Smooth muscle cell of the coronary artery (primary cell): ENCODE results near the gene EMC8. TPM values are rescaled to one million over a fixed set of nuclear protein-coding genes. Genes with fewer than 3 reads are reported as not detected.

Experiments
- total RNA-seq: library from RNA; depleted of rRNA; stranded (reverse); fragments of >200 nt; gene quantifications from 2 replicates; pipeline ENCODE4 v1.2.3, GENCODE V29; 2014; ENCODE audit warnings: low replicate concordance

The EMC8 gene
- total RNA-seq: 21.1 and 29.8 TPM in 2 replicates

GRCh38 chr16:85799497-85800320, at the start of gene EMC8, which contains the start of gene COX4I1:
Gene EMC8, minus strand, starts transcription at chr16:85799544. Its CDS starts 249 bp downstream, at chr16:85799295.
Gene COX4I1, plus strand, starts transcription at chr16:85799695. Its CDS starts 1,511 bp downstream, at chr16:85801206.

GRCh38 chr16:85750827-85751697, 48.3 kb downstream of the EMC8 start, which contains the start of gene C16orf74:
Gene C16orf74, minus strand, starts transcription at chr16:85751096. Its CDS starts 15,879 bp downstream, at chr16:85735217.

Other genes with a start within 250 kb of the EMC8 start
- 11.8 and 14.5 TPM in 2 replicates for gene GSE1, start 186.2 kb downstream of the EMC8 start, total RNA-seq
- 0.47 and 3.2 TPM in 2 replicates for gene GINS2, start 110.6 kb downstream of the EMC8 start, total RNA-seq
- gene C16orf74, start 48.4 kb downstream of the EMC8 start, total RNA-seq: 0.82 and 6.0 TPM in 2 replicates
- 582 and 772 TPM in 2 replicates for gene COX4I1, start 151 bp upstream of the EMC8 start, total RNA-seq
- not detected in 2 replicates for gene IRF8, start 99.6 kb upstream of the EMC8 start, total RNA-seq